ENCODE data around the gene DNAJB6. TPM values are rescaled to one million over a fixed set of nuclear protein-coding genes. Genes with fewer than 3 reads are reported as not detected.

DNAJB6 gene
- total RNA-seq, 1 experiment from 2014 or later: 82.5 TPM

DNA sequence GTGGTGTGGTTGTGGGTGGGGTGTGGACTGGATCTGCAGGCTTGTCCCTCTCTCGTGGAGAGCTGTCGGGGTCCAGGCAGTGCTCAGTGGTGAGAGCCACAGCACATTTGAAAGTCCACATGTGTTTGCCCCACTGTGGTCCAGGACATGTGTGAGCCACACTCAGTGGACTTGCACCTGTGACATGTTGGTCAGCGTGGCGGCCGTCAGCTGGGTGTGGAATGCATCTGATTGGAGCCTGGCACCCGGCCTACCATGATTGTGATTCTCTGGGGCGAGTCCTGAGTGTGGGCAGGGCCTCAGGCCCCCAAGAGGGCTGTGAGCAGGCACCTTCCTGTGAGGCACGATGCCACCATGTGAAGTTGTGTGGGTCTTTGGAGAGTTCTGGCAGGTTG, 77.9 kb downstream of the DNAJB6 start:
- Histone ChIP-seq H3K4me2 (ENCODE audit: low read length) (no peak overlapping the region), H3K36me3 (ENCODE audit: control insufficient read depth in 1 of 2, insufficient read depth in 2 of 2, low read length in 2 of 2) (no peaks in the 10 kb centered on the region), H3K4me1 (ENCODE audit: control insufficient read depth in 1 of 2, insufficient read depth in 2 of 2, low read length in 2 of 2) (no peaks in the 10 kb centered on the region), H3K9me2 (ENCODE audit: insufficient read depth) (no peaks in the 10 kb centered on the region), H4K20me1 (ENCODE audit: insufficient read depth) (no peaks in the 10 kb centered on the region), H3K27ac (ENCODE audit: low read depth, low read length) (no peak overlapping the region), H3K9me3 (ENCODE audit: control insufficient read depth in 1 of 2, insufficient read depth in 1 of 2, low read depth in 1 of 2, low read length in 2 of 2) (no peaks in the 10 kb centered on the region), H3K9ac (ENCODE audit: low read length) (no peak overlapping the region), H3K79me2 (ENCODE audit: insufficient read depth, low read length) (no peaks in the 10 kb centered on the region), H3K27me3 (ENCODE audit: insufficient read depth, low read length) (no peaks in the 10 kb centered on the region), H2AFZ (ENCODE audit: low read depth, low read length, poor library complexity, severe bottlenecking) (no peak overlapping the region), H3K4me3 (replicated peaks in 1 of 2; ENCODE audit: low read depth in 1 of 2, low read length in 2 of 2) (no peak overlapping the region)
- ATAC-seq: no peak
- intact Hi-C loops (cut with micrococcal nuclease): no loop called here
- no TSS peak for BruUV-seq (replicated peaks)
- ChIA-PET CTCF (no interaction called here), RAD21 (ENCODE audit: low non-redundant PET in 1 of 2, low total read pairs in 2 of 2, uncharacterized antibody in 2 of 2, unreplicated experiment in 2 of 2) (no interaction called here), POLR2A (no interaction called here)
- DNase-seq (ENCODE audit: low read depth, low spot score): no peak
- TF ChIP-seq CBX3 (IDR thresholded peaks at IDR 0.05; ENCODE audit: low read depth) (no peak), ZFX (IDR thresholded peaks at IDR 0.05) (no peak), CEBPB (IDR thresholded peaks at IDR 0.05; ENCODE audit: low read depth) (no peak), RAD21 (IDR thresholded peaks at IDR 0.05; ENCODE audit: low read depth) (no peak), ELF1 (IDR thresholded peaks at IDR 0.05; ENCODE audit: borderline replicate concordance, low read depth) (no peak), SP1 (IDR thresholded peaks at IDR 0.05; ENCODE audit: low read depth) (no peak), TCF7L2 (IDR thresholded peaks at IDR 0.05; ENCODE audit: borderline replicate concordance, extremely low read depth, insufficient read depth, insufficient read length) (no peak), EZH2 (IDR thresholded peaks at IDR 0.05) (no peak), EZH2phosphoT487 (IDR thresholded peaks at IDR 0.05; ENCODE audit: borderline replicate concordance) (no peak), YY1 (IDR thresholded peaks at IDR 0.05; ENCODE audit: extremely low read depth, insufficient replicate concordance, low read depth, low read length) (no peak), EGR1 (IDR thresholded peaks at IDR 0.05; ENCODE audit: low read depth) (no peak), FOSL1 (IDR thresholded peaks at IDR 0.05; ENCODE audit: low read depth) (no peak), POLR2AphosphoS5 (IDR thresholded peaks at IDR 0.05; ENCODE audit: low read depth, low read length) (no peak), ATF3 (IDR thresholded peaks at IDR 0.05) (no peak), SRF (IDR thresholded peaks at IDR 0.05; ENCODE audit: low read depth) (no peak)
- TF ChIP-seq, protein P1, sequence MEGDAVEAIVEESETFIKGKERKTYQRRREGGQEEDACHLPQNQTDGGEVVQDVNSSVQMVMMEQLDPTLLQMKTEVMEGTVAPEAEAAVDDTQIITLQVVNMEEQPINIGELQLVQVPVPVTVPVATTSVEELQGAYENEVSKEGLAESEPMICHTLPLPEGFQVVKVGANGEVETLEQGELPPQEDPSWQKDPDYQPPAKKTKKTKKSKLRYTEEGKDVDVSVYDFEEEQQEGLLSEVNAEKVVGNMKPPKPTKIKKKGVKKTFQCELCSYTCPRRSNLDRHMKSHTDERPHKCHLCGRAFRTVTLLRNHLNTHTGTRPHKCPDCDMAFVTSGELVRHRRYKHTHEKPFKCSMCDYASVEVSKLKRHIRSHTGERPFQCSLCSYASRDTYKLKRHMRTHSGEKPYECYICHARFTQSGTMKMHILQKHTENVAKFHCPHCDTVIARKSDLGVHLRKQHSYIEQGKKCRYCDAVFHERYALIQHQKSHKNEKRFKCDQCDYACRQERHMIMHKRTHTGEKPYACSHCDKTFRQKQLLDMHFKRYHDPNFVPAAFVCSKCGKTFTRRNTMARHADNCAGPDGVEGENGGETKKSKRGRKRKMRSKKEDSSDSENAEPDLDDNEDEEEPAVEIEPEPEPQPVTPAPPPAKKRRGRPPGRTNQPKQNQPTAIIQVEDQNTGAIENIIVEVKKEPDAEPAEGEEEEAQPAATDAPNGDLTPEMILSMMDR (IDR thresholded peaks at IDR 0.05 in 2 of 3, conservative IDR thresholded peaks at IDR 0.05 in 1 of 3; ENCODE audit: borderline replicate concordance in 1 of 3, insufficient read depth in 1 of 3, low read depth in 2 of 3, low read length in 2 of 3): no peak
- TF ChIP-seq, protein P2, sequence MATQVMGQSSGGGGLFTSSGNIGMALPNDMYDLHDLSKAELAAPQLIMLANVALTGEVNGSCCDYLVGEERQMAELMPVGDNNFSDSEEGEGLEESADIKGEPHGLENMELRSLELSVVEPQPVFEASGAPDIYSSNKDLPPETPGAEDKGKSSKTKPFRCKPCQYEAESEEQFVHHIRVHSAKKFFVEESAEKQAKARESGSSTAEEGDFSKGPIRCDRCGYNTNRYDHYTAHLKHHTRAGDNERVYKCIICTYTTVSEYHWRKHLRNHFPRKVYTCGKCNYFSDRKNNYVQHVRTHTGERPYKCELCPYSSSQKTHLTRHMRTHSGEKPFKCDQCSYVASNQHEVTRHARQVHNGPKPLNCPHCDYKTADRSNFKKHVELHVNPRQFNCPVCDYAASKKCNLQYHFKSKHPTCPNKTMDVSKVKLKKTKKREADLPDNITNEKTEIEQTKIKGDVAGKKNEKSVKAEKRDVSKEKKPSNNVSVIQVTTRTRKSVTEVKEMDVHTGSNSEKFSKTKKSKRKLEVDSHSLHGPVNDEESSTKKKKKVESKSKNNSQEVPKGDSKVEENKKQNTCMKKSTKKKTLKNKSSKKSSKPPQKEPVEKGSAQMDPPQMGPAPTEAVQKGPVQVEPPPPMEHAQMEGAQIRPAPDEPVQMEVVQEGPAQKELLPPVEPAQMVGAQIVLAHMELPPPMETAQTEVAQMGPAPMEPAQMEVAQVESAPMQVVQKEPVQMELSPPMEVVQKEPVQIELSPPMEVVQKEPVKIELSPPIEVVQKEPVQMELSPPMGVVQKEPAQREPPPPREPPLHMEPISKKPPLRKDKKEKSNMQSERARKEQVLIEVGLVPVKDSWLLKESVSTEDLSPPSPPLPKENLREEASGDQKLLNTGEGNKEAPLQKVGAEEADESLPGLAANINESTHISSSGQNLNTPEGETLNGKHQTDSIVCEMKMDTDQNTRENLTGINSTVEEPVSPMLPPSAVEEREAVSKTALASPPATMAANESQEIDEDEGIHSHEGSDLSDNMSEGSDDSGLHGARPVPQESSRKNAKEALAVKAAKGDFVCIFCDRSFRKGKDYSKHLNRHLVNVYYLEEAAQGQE (IDR thresholded peaks at IDR 0.05; ENCODE audit: low read depth): no peak
